Erythroblast (primary cell): ENCODE data around the gene HOXD8.

Experiments
- DNase-seq, 2 experiments: peaks; one replicate each; lab custom pipeline; 2025; lab: John Stamatoyannopoulos, UW
- GATA1 ChIP-seq: IDR thresholded peaks from 2 replicates; pipeline ENCODE4 v1.6.1; 2011; ENCODE audit warnings: low read depth, mild to moderate bottlenecking, control low read depth, low read length, moderate library complexity
- POLR2A ChIP-seq: IDR thresholded peaks from 2 replicates; pipeline ENCODE4 v1.6.1; 2011; ENCODE audit warnings: mild to moderate bottlenecking, low read length

HOXD8 gene

GRCh38 chr2:176171351-176172006 lies 42.0 kb downstream of the HOXD8 start:
- TF ChIP-seq POLR2A (no peak), GATA1 (no peak)
- DNase-seq = no peak

GRCh38 chr2:176172007-176172894 lies 42.7 kb downstream of the HOXD8 start:
- TF ChIP-seq POLR2A (no peak), GATA1 (no peak)

GRCh38 chr2:176172895-176173566 lies 43.5 kb downstream of the HOXD8 start:
- no peak for TF ChIP-seq GATA1
- no peak for TF ChIP-seq POLR2A
- no peak for DNase-seq

More at GRCh38 chr2:176172007-176172894, 42.7 kb downstream of the HOXD8 start:
- DNase-seq = no peak

DNA sequence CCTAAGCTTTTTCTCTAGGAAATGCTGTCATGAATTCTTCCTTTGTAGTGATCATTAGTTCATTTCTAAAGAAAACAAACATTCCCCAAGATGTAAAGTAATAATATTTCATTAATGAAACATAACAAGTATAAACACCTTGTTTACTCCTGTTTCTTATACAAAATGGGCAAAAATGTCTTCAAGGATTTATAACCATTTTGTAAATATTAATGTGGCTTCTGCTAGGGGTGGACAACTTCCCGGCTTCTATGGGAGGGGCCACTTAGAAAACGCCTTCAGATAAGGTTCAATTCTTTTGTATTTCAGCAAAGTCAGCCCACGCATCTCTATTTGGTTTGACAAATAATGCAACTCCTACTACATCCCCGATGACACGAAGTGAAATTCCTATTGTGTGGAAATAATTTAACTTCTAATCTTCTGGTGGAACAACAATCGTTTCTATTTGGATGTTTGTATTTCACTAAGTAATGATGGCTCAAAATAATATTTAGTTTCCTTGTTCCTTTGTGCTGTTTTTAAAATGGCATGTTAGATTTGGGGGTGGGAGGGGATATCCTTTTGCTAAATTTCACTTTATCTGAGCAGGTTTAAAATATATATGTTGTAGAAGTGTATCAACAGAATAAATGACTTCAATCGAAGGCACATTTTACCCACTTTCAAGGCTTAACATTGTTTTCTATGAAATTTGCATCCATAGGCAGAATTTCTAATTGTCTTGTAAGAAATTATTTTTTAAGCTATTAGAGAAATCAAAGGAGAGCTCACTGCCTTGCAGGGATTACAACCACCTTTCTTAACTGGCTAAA lies 44.3 kb downstream of the HOXD8 start:
- TF ChIP-seq GATA1 (no peak), POLR2A (no peak)
- DNase-seq = no peak

GRCh38 chr2:176174382-176174823 lies 44.9 kb downstream of the HOXD8 start:
- DNase-seq = no peak
- no peak for TF ChIP-seq GATA1
- TF ChIP-seq POLR2A = no peak

DNA sequence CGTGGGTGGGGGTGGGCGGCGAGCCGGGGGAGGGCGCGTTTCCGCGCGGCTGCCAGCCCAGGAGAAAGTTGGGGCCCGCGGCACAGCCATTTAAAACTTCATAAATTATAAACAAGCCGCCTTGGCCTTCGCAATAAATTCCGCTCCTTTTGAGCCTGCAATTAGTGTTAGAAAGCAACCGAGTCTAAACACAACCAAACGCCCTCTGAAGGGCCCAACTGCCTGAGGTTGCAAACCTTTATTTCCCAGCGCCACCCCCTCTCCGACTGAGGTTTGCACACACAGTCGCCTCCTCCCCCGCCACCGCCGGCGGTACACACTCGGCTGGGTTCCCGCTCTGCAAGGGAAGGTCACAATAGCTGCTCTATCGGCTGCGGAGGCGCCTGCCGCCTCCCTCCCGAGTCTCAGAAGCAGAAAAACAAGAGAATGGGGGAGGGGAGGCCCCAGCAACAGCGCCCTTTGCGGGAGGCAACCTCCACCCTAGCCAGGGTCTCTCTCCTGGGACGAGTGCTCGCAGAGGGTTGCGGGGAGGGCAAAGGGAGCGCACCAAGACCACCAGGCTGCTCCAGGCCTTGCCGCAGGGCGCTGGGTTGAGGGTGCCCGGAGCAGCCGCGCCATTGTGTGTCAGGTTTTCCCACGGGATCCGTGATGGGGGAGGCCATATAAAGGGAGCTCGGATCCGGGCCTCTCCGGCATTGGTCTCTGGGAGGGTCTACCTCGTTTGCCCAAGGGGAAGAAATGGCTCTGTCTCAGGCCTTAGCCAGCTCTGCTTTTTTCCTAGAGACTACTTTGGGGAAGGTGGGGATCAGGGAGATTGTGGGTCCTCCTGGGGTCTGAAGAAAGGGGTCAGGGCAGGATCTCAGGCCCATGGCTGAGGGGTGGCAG lies 45.6 kb downstream of the HOXD8 start:
- no peak for DNase-seq
- TF ChIP-seq GATA1 (no peak), POLR2A (no peak)

DNA sequence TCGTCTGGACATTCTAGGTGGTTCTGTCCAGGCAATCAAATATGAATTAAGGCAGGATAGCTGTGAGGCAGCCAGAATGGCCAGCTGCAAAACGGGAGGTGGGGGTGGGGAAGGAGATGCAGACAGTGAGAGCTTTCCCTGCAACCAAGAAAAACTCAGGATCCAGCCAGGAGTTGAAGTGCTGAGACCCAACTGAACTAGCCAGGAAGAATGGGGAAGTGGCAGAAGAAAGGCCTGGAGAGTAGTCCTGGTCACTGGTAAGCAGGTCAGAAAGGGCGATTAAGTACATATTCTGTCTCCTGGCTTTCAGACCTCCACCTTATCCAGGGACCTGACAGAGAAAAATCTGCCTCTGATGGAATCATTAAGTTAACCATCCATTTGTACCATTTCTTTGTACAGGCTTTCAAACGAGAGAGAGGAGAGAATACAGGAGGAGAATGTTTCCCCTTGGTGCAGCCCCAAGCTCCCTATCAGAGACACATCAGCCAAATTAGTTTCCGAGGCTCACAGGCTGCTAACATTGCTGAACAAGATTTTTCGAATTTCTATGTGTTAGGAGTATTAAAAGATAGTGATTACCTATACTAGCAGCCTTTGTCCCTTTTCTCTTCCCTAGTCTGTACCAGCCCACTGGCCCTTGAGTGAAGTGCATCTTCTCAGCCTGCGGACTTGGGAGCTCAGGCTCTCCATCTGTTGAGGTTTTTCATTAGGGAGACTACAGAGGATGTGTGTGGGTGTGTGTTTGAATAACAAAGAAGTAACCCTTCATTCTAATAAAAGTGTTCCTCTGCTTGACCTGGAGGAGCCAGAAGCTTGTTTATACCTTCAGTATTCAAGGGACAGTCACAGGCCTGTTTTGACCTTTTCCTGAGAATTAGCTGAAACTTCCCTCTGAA lies 46.5 kb downstream of the HOXD8 start:
- TF ChIP-seq GATA1 (no peak), POLR2A (no peak)
- DNase-seq = no peak

DNA sequence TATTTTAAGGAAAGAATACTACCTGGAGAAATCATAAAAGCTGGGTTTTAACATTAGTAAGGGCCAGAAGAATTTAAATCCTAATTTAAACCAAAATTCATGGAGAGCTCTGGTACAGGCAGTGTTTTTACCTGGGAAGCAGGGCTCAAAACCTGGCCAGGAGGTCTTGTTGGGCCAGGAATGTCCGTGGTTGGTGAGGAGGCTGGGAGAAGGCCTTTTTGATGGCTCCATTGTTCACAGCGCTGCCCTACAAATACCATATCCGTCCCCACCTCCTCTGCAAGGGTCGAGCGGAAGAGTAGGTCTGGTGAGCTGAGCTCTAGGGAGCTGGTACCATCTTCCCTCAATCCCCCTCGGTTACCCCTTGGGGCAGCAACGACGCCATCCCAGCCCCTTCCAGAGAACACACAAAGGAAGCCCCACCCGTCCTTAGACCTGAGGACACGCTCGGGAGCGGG lies 48.1 kb downstream of the HOXD8 start:
- TF ChIP-seq GATA1 = no peak

DNA sequence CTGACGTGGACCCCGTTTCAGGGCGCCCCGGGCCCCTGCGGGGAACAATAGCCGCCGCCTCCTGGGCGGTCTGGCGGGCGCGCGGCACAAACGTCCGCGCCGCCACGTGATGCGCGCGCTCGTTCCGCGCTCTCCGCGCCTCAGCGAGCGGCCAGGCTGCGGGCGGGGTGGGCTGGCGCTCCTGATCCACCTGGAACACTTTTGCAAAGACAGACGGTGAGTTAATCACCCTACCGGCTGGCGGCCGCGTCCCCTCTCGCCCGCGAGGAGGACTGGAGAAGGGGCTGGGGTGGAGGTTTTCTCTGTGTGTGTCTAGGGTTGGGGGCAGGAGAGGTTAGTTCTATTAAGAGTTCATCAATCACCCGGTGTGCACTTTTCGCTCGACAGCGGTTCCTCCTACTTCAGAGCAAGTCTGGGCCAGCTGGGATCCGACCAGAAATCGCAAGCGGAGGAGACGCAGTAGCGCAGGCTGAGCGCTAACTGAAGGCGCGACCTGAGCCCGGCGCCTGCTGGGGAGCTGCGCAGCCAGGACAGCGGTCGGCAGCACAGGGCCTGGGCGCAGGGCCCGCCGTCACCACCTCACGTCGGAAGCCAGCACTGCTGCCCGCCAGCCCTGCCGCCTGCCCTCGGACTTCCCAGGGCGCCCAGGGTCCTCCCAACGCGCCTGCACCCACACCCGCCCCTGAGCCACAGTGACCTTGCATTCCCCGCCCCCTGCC lies 48.7 kb downstream of the HOXD8 start:
- no peak for TF ChIP-seq GATA1
- no peak for TF ChIP-seq POLR2A
- no peak for DNase-seq

More for the DNA sequence above, 48.1 kb downstream of the HOXD8 start:
- DNase-seq = no peak

DNA sequence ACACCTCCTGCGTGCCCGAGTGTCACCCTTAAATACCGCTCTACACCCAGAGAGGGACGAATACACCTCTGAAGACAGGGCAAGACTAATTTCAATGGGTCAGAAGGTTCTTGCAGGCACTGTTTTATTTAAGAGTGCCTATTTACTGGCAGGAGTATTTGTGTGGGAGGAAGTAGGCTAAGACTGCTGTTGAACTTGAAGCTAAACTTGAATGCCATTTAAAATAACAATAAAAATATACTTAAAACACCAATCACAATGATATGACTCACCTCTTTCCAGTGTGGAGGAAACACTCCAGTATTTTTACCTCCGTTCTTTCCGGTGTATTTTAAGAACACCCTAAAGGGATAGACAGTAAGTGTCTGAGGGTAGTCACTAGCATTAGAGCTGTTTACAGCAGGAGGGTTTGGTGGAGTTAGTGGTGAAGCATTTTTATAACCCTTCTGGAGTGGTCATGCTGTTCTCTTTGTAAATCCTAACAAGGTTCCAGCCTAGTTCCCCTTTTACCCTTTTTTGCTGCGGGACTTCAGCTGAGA lies 49.3 kb downstream of the HOXD8 start:
- DNase-seq = no peak
- TF ChIP-seq GATA1 = no peak
- TF ChIP-seq POLR2A = no peak

- TF ChIP-seq POLR2A (no peak), GATA1 (no peak)
- DNase-seq = no peak
Observed at GRCh38 chr2:176181551-176181950, 52.0 kb downstream of the HOXD8 start.
